ENCODE results near the gene DCN.
A peak's percentile ranks its signal among the peaks of the same experiment; 100 is the strongest.

The DCN gene

GRCh38 chr12:91119089-91119488 is 63.5 kb downstream of the DCN start:
- H3K4me1 ChIP-seq = peaks cover 0 to 4% (median 0%) of the 10 kb centered on the region in 4 donors
- intact Hi-C loops (cut with DNase I; ENCODE audit: low total_unique reads) = no loop called here

GRCh38 chr12:91113621-91114020 is 69.0 kb downstream of the DCN start:
- TF ChIP-seq CTCF (IDR thresholded peaks at IDR 0.05) = no peak
- intact Hi-C loops (cut with DNase I; ENCODE audit: low total_unique reads) = no loop called here

More at GRCh38 chr12:91119089-91119488, 63.5 kb downstream of the DCN start:
- H3K27ac ChIP-seq = no peak overlapping the region
- H3K36me3 ChIP-seq = no peaks in the 10 kb centered on the region
- TF ChIP-seq CTCF (IDR thresholded peaks at IDR 0.05) = no peak
- no peaks in the 10 kb centered on the region for H3K27me3 ChIP-seq
- no peaks in the 10 kb centered on the region for H3K9me3 ChIP-seq
- H3K4me3 ChIP-seq = no peak overlapping the region
- no peak for DNase-seq

GRCh38 chr12:91111366-91112325 is 71.0 kb downstream of the DCN start, which contains the start of gene LUM:
TSS of gene LUM (minus strand) at chr12:91111494. CDS start at chr12:91108979, 2,515 bp downstream.
- Histone ChIP-seq H3K4me3 (peak within 1 kb of the TSS; percentile 25 to 34), H3K36me3 (no peaks in the 10 kb centered on the region), H3K27ac (peak within 1 kb of the TSS; percentile 14 to 24), H3K27me3 (no peaks in the 10 kb centered on the region), H3K9me3 (no peaks in the 10 kb centered on the region), H3K4me1 (peaks cover 0 to 4% (median 0%) of the 10 kb centered on the region in 4 donors)
- intact Hi-C loops (cut with DNase I; ENCODE audit: low total_unique reads) = no loop called here
- peak in 1 of 2 donors; percentile 52 for DNase-seq
- TF ChIP-seq CTCF (IDR thresholded peaks at IDR 0.05) = no peak

More at GRCh38 chr12:91113621-91114020, 69.0 kb downstream of the DCN start:
- Histone ChIP-seq H3K27ac (no peak overlapping the region), H3K9me3 (no peaks in the 10 kb centered on the region), H3K4me3 (no peak overlapping the region), H3K4me1 (peaks cover 0 to 4% (median 0%) of the 10 kb centered on the region in 4 donors), H3K36me3 (no peaks in the 10 kb centered on the region), H3K27me3 (no peaks in the 10 kb centered on the region)
- DNase-seq = no peak

- H3K4me3 ChIP-seq = peak overlapping the region in 1 of 2 donors; percentile 25
- intact Hi-C loops (cut with DNase I; ENCODE audit: low total_unique reads) = no loop called here
Measured at GRCh38 chr12:91110311-91110924, 72.2 kb downstream of the DCN start.

More at GRCh38 chr12:91110311-91110924, 72.2 kb downstream of the DCN start:
- peak overlapping the region in 1 of 2 donors; percentile 24 for H3K27ac ChIP-seq
- DNase-seq = no peak
- H3K27me3 ChIP-seq = no peaks in the 10 kb centered on the region
- peaks cover 0 to 4% (median 0%) of the 10 kb centered on the region in 4 donors for H3K4me1 ChIP-seq
- H3K9me3 ChIP-seq = no peaks in the 10 kb centered on the region
- no peaks in the 10 kb centered on the region for H3K36me3 ChIP-seq
- no peak for TF ChIP-seq CTCF (IDR thresholded peaks at IDR 0.05)
